ENCODE measurements around the gene HP. TPM values are rescaled to one million over a fixed set of nuclear protein-coding genes. Genes with fewer than 3 reads are reported as not detected.

HP gene
- total and polyA plus RNA-seq, 2 of the 13 experiments (the other 11 are each of a cell fraction or from before 2014, with no cell fraction given) = 387 to 524 TPM

DNA sequence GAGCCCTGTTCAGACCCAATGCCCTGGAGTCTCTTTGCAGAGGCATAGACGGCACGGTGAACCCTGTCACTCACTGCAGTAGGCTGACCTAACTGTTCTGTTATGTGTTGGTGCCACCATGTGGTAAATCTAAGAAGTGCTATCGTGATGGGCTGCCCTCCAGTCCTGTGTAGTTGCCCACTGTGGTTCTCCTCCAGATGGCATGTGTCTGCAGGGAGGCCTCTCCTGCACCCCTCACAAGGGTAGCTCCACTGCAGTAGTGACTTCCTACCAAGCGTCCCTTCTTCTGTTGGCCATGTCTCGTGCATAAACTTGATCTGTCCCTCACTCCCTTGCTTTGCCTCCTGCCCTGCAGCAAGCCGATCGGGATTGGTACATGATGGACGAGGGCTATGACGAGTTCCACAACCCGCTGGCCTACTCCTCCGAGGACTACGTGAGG is 45.1 kb downstream of the HP start (continued):
- TF ChIP-seq ZNF788 (CRISPR knock-in tag; IDR thresholded peaks at IDR 0.05; ENCODE audit: borderline replicate concordance) = 0 out of 2 replicates have a peak, but pooled peaks have one; percentile 26
- TF ChIP-seq KDM5A (IDR thresholded peaks at IDR 0.05; ENCODE audit: borderline replicate concordance, low read length) = no peak; the same call in 1 of the 2 replicates
- no peak for TF ChIP-seq ELF1 (CRISPR knock-in tag; IDR thresholded peaks at IDR 0.05)
- no peak for TF ChIP-seq ARHGAP35 (CRISPR knock-in tag; IDR thresholded peaks at IDR 0.05; ENCODE audit: borderline replicate concordance)
- TF ChIP-seq ZNF83 (CRISPR knock-in tag; IDR thresholded peaks at IDR 0.05; ENCODE audit: borderline replicate concordance) = no peak
- no peak for TF ChIP-seq ZNF652 (CRISPR knock-in tag; IDR thresholded peaks at IDR 0.05; ENCODE audit: borderline replicate concordance, low read depth)
- TF ChIP-seq, protein P1, sequence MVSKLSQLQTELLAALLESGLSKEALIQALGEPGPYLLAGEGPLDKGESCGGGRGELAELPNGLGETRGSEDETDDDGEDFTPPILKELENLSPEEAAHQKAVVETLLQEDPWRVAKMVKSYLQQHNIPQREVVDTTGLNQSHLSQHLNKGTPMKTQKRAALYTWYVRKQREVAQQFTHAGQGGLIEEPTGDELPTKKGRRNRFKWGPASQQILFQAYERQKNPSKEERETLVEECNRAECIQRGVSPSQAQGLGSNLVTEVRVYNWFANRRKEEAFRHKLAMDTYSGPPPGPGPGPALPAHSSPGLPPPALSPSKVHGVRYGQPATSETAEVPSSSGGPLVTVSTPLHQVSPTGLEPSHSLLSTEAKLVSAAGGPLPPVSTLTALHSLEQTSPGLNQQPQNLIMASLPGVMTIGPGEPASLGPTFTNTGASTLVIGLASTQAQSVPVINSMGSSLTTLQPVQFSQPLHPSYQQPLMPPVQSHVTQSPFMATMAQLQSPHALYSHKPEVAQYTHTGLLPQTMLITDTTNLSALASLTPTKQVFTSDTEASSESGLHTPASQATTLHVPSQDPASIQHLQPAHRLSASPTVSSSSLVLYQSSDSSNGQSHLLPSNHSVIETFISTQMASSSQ (IDR thresholded peaks at IDR 0.05; ENCODE audit: low read depth) = no peak
- TF ChIP-seq, protein P1 (CRISPR knock-in tag; IDR thresholded peaks at IDR 0.05; ENCODE audit: borderline replicate concordance) = peak; percentile 23; the same call in 1 of the 2 replicates
- TF ChIP-seq KLF16 (CRISPR knock-in tag; IDR thresholded peaks at IDR 0.05) = no peak
- TF ChIP-seq, protein P2, sequence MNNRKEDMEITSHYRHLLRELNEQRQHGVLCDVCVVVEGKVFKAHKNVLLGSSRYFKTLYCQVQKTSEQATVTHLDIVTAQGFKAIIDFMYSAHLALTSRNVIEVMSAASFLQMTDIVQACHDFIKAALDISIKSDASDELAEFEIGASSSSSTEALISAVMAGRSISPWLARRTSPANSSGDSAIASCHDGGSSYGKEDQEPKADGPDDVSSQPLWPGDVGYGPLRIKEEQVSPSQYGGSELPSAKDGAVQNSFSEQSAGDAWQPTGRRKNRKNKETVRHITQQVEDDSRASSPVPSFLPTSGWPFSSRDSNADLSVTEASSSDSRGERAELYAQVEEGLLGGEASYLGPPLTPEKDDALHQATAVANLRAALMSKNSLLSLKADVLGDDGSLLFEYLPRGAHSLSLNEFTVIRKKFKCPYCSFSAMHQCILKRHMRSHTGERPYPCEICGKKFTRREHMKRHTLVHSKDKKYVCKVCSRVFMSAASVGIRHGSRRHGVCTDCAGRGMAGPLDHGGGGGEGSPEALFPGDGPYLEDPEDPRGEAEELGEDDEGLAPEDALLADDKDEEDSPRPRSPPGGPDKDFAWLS (CRISPR knock-in tag; IDR thresholded peaks at IDR 0.05; ENCODE audit: borderline replicate concordance) = no peak
- no peak for TF ChIP-seq ZMYM2 (CRISPR knock-in tag; IDR thresholded peaks at IDR 0.05)
- TF ChIP-seq NFKB2 (CRISPR knock-in tag; IDR thresholded peaks at IDR 0.05; ENCODE audit: borderline replicate concordance) = no peak
- TF ChIP-seq, protein P3, sequence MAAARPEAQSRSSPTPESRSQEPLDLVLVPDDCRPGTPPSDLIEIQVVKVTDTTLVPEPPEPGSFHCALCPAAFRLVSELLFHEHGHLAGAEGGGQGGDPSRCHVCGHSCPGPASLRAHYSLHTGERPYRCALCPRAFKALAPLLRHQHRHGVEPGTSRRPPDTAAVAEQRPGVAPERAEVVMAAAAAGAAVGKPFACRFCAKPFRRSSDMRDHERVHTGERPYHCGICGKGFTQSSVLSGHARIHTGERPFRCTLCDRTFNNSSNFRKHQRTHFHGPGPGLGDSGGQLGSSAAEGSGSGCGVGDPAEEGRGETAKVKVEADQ (CRISPR knock-in tag; IDR thresholded peaks at IDR 0.05; ENCODE audit: borderline replicate concordance) = 0 out of 2 replicates have a peak, but pooled peaks have one; percentile 25
- TF ChIP-seq ZNF460 (CRISPR knock-in tag; IDR thresholded peaks at IDR 0.05; ENCODE audit: borderline replicate concordance) = no peak
- TF ChIP-seq, protein P4, sequence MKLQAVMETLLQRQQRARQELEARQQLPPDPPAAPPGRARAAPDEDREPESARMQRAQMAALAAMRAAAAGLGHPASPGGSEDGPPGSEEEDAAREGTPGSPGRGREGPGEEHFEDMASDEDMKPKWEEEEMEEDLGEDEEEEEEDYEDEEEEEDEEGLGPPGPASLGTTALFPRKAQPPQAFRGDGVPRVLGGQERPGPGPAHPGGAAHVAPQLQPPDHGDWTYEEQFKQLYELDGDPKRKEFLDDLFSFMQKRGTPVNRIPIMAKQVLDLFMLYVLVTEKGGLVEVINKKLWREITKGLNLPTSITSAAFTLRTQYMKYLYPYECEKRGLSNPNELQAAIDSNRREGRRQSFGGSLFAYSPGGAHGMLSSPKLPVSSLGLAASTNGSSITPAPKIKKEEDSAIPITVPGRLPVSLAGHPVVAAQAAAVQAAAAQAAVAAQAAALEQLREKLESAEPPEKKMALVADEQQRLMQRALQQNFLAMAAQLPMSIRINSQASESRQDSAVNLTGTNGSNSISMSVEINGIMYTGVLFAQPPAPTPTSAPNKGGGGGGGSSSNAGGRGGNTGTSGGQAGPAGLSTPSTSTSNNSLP (IDR thresholded peaks at IDR 0.05; ENCODE audit: low read depth, low read length) = no peak
- no peak for TF ChIP-seq ATAD3A (CRISPR knock-in tag; IDR thresholded peaks at IDR 0.05)
- TF ChIP-seq, protein P5, sequence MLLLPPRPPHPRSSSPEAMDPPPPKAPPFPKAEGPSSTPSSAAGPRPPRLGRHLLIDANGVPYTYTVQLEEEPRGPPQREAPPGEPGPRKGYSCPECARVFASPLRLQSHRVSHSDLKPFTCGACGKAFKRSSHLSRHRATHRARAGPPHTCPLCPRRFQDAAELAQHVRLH (CRISPR knock-in tag; IDR thresholded peaks at IDR 0.05; ENCODE audit: borderline replicate concordance, low read depth) = no peak
- 0 out of 2 replicates have a peak, but pooled peaks have one; percentile 22 for TF ChIP-seq ZZZ3 (CRISPR knock-in tag; IDR thresholded peaks at IDR 0.05; ENCODE audit: borderline replicate concordance)

All from HepG2 (cell line).